HK-2 (cell line): ENCODE results near the gene PLCB3.

ENCODE experiments used
- DNase-seq: peaks from one replicate; pipeline ENCODE4 v3.0.0-alpha.2; 2018; ENCODE audit not compliant: unreplicated experiment

PLCB3 gene

DNA sequence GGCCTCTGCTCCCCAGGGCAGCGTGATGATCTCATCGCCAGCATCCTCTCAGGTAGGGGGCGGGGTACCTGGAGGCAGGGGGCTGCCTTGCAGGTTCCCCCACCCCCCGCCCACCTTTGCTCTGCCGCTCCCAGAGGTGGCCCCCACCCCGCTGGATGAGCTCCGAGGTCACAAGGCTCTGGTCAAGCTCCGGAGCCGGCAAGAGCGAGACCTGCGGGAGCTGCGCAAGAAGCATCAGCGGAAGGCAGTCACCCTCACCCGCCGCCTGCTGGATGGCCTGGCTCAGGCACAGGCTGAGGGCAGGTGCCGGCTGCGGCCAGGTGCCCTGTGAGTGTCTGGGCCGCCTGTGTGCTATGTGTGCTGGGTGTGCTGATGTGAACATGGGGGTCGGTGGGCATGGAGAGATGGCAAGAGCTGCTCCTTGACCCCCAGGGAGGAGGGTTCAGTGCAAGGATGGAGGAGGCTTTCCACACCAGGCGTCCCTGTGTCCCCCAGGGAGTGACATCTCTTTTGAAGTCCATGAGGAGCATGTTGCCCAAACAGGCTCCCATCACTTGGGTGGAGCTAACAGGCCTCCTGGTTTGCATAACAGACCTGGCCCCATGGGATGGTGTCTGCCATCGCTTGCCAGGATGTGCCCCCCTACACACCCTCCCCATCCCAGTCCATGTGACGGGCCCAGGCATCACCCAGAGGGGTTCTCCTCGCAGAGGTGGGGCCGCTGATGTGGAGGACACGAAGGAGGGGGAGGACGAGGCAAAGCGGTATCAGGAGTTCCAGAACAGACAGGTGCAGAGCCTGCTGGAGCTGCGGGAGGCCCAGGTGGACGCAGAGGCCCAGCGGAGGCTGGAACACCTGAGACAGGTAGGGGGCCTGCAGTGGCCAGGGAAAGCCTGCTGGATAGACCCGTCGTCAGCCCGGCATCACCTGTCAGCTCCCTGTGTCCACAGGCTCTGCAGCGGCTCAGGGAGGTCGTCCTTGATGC is 14.1 kb downstream of the PLCB3 start:
- no peak for DNase-seq

- no peak for DNase-seq
Observed at GRCh38 chr11:64266339-64266738, 15.0 kb downstream of the PLCB3 start.

DNA sequence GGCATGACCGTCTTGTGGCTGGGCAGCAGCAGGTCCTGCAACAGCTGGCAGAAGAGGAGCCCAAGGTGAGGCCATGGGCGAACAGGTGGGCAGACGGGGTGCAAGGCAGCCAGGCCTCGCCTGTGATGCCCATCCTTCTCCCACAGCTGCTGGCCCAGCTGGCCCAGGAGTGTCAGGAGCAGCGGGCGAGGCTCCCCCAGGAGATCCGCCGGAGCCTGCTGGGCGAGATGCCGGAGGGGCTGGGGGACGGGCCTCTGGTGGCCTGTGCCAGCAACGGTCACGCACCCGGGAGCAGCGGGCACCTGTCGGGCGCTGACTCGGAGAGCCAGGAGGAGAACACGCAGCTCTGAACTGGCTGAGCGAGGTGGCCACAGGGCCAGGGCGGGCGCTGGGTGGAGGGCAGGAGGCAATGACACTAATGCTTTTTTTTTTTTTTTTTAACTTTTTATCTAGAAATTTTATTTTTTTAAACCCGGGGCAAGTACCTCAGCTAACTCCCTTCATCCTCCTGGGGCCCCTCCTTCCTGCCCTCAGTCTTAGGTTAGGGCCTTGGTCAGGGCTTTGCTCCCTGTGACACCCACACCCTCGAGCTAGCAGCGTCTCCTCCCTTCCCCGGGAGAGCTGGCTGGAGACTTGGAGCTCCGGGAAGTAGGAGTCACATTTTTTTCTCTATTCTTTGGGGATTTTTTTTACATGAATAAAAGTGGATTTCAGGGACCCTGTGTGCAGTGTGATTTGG is 16.0 kb downstream of the PLCB3 start:
- no peak for DNase-seq

DNA sequence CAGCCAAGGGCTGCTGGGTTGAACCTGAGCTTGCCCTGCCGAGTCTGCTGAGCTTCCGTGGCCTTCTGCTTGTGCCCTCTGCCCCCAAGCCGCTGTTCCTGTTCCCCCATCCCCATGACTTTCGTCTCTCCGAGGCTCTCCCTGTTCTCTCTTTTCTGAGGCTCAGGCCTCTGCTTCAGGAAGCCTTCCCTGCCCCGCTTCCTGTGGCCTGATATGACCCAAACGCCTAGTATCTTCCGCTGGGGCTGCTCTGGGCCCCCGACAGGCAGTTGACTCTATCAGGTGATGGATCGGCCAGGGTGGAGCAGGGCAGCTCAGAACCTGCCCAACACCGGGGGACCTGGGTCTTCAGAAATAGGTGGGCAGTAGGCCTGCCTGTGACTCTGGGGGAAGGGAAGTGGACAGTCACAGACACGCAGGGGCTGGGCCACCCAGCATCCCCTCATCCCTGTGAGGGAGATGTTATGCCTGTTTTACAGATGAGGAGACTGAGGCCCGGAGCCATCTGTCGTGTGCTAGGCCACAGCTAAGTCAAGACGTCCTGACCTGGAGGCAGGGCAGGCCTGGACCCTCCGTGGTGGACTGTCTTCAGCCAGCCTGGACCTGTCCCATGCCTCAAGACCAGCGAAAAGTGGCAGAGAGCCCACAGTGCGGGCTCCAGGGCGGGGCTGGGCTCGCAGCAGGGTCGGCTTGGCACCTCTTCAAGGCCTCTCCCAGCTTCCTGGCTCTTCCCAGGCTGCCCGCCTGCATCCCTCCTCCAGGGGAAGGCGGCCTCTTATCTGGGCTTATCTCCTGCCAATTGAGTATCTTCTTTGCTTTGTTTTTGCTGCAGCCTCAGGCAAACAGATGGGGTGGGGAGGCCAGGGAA is 16.9 kb downstream of the PLCB3 start:
- DNase-seq, result peak; percentile 20

DNA sequence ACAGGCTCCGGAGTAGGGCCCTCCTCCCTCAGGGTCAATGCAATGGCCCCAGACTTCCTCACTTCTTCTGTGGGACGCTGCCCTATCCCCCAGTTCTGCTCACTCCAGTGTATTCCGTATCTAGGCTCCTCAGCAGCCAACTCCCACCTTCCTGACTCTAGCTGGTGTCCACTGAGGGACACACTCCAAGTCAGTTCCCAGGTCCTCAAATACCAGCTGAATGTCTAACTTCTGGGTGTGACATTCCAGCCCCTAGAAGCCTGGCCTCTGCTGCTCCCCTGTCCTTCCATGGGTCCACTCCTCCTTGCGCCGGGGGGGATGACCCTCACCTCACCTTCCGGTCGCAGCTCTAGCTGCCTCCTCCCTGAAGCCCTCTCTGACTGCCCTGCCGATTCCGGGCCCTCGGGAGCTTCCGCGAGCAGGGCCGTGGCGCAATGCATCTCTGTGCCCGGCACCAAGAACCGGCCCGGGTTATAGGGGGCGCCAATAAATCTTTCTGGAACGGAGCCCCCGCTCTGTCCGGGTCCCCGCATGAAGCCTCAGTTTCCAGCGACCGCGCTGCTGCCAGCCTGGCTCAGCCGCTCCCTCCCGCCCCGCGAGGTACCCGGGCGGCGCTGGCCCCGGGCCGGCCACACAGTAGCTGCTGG is 17.7 kb downstream of the PLCB3 start:
- peak; percentile 55 for DNase-seq

DNA sequence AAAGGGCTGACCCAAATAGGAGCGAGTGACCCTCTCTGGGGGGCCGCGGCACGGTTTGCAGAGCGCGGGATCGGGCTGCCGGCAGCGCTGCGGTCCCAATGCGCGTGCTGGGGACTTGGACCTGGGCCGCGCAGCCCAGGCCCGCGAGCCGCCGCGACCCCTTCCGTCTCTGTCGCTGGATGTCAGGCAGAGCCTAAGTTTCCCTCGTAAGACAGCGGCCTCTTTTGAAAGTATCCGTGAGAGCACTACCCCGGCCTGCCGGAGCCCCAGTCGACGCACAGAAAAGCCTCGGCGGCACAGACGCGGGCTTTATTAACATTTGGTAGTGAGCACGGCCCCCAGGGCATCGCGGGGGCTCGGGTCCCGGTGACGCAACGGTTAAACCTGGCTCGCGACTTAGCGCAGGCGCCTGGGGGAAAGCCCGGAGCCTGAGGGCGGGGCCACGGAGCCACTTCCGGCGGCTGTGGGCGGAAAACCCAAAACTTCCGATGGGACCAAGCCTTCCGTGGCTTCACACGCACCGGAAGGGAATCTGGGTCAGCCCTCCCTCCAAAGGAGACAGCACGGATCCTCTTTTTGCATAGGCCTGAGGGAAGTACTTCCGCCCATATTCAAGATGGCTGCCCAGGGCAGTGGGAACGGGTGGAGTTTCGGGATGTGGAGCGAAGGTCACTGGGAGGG is 18.4 kb downstream of the PLCB3 start:
- peak; percentile 93 for DNase-seq

DNA sequence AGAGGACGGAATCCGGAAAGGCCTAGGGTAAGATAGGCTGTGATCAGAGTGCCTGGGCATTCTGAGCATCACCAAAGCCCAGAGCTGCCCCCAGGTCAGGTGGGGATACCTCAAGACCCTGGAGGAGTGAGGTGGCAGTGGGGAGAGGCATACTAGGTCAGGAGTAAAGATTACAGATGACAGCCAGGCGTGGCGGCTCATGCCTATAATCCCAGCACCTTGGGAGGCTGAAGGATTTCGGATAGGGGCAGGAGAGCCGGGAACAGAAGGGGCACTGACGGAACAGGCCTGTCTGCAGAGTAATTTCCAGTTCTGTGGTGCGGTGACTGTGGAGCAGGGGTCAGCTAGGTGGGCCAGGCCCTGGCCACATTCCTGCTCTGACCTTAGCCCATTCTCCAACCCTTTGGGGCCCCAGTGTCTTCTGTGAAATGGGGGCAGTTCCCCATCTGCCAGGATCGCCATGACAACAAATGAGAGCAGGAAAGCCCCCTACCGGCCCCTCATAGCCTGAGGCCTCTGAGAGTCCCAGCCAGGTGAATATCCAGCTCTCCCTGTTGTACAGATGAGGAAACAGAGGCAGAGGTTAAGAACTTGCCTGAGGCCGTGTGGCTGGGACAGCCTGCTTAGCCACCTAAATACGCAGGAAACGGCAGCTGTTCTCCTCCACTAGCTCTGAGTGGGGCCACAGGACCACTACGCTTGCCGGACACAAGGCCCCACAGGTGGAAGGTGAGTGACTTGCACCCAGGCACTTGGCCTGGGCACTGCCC is 23.9 kb downstream of the PLCB3 start:
- no peak for DNase-seq

- no peak for DNase-seq
Observed at GRCh38 chr11:64275841-64276240, 24.5 kb downstream of the PLCB3 start.

DNA sequence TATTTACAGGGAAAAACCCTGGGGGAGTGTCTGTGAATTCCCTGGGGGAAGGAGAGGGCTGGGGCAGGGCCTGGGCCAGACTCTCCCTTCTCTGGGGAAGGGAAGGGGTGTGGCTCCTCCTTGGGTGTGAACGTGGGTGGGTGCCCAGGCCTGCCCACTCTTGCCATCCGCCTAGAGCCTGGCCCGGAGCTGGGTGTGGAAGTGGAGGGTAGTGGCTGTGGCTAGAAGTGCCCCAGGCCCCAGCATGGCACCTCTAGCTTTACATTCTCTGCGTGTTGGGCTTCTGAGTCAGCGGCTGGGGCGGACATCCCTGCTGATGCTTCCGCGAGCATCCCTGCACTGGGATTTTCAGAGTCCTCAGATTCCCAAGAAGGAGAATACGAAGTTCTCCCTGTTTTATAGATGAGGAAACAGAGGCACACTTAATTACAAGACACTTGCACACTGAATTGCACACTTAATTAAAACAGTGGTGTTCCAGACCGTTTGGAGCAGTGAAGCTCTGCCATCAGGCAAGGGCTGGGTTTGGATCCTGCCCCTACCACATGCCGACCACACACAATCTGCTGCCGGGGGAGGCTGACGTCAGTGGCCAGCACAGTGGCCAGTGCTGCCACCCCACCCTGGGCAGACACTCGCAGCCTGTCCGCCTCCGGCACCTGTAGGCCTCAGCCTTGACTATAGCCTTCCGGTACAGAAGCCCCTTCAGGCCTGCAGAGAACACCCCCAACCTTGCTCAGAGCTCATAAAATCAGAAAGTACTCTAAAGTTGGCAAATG is 25.5 kb downstream of the PLCB3 start:
- DNase-seq, result no peak

GRCh38 chr11:64278576-64279190 is 27.4 kb downstream of the PLCB3 start:
- no peak for DNase-seq

- no peak for DNase-seq
Observed at GRCh38 chr11:64281957-64282770, 30.8 kb downstream of the PLCB3 start.

- no peak for DNase-seq
Observed at GRCh38 chr11:64283092-64283491, 31.8 kb downstream of the PLCB3 start.

DNA sequence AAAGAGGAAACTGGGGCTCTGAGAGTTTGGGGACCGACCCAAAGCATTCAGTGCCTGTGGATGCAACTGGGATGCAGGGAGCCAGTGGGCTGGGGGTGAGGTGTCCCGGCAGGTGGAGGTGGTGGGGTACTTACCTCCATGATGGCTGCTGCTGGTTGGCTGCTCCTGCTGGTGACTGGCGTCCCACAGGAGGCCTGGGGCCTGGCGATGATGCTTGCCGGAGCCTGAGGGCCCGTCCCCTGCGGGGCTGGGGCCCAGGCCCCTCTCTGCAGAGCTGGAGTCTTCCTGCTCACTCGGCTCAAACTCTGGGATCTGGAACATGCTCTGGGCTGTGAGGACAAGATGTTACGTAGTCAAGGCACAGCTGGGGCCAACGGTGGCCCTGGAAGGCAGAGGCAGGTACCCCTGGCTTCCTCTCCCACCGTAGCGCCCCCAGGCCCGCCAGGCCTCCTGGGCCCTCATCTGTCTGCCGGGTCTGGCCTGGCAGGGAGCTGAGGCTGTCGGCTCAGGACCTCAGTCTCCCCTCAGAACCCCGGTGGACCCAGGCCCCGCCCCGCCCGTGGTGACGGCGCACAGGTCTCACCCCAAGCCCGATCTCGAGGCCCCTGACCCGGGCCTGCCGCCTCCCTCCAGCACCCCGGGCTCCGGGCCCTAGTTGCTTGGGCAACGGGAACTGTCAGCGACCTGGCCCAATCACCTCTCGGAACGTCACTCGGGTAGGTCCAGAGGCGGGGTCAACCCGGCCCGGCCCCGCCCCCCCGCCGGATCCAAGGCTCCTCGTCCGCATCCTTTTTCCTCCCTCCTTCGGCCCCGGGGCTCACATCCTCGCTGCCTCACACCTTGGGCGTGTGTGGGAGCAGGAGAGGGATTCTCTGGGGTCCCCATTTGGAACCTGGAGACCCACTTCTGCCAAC is 33.0 kb downstream of the PLCB3 start, which contains the start of gene BAD:
TSS of gene BAD (minus strand) at position 618 of the 914 bp plus-strand sequence. CDS start at position 321, 297 bp downstream.
- peak; percentile 89 for DNase-seq

GRCh38 chr11:64284962-64285884 is 33.9 kb downstream of the PLCB3 start, which contains the start of gene GPR137:
GPR137 (plus strand) TSS chr11:64285848; CDS start chr11:64286525, 677 bp downstream.
- DNase-seq, result peak; percentile 75
